HL-60 (cell line): Measurements from ENCODE around the gene ACTRT2.

Experiments
- DNase-seq, 2 experiments: peaks; one replicate each; pipeline ENCODE4 v3.0.0-alpha.2; 2010 to 2020; ENCODE audit warnings: low read depth in 1 of 2, low spot score in 1 of 2
- H3K27ac ChIP-seq: fragments of 250-450 bp; sonication (Bioruptor Pico); replicated peaks from 2 replicates; pipeline ENCODE4 v1.5.1; 2020; ENCODE audit warnings: mild to moderate bottlenecking, moderate library complexity
- H3K27me3 ChIP-seq: fragments of 250-450 bp; sonication (Bioruptor Pico); 2 replicates; pipeline ENCODE4 v1.5.1; 2021; ENCODE audit warnings: mild to moderate bottlenecking, moderate library complexity; ENCODE audit not compliant: insufficient read depth, poor library complexity, severe bottlenecking
- H3K4me3 ChIP-seq: replicated peaks from 2 replicates; pipeline ENCODE4 v1.5.1; 2011; ENCODE audit warnings: mild to moderate bottlenecking, control low read depth, low read length; ENCODE audit not compliant: insufficient read depth
- GABPA ChIP-seq: IDR thresholded peaks from 2 replicates; pipeline ENCODE4 v1.6.1; 2012; ENCODE audit warnings: low read depth
- POLR2AphosphoS5 ChIP-seq: IDR thresholded peaks from 2 replicates; pipeline ENCODE4 v1.6.1; 2012; ENCODE audit warnings: low read depth
- SPI1 ChIP-seq: IDR thresholded peaks from 2 replicates; pipeline ENCODE4 v1.6.1; 2012; ENCODE audit warnings: low read depth, mild to moderate bottlenecking, borderline replicate concordance
- TF ChIP-seq, protein P1 (sequence below): IDR thresholded peaks from one replicate; pipeline ENCODE4 v1.5.1; 2011; ENCODE audit warnings: low read length, control low read depth, inconsistent platforms; ENCODE audit not compliant: insufficient read depth
- TF ChIP-seq, protein P2 (sequence below): IDR thresholded peaks from 2 replicates; pipeline ENCODE4 v1.6.1; 2012; ENCODE audit warnings: low read depth; ENCODE audit not compliant: insufficient replicate concordance

ACTRT2 gene

DNA sequence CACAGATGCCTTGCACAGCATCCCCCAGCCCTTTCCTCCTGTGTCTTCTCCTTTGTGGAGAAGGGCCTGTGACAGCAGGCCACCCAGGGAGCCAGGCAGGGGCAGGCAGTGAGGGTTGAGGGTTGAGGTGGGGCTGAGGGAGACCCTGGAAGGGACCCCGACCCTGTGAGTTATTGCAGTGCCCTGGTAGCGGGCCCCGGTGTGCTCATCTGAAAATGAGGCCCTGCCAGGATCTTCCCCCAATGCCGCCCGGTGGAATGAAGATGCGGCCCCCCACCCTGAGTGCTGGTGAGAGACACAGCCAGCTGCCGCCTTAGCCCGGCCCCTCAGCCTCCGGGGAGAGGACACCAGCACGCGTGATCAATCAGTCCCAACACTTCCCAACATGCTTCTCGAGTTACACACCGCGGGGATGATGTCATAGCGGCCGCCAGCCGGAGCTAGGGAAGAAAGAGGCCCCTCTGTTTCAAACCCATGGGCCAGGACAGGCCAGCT, 36.2 kb upstream of the ACTRT2 start:
- H3K4me3 ChIP-seq = no peak overlapping the region
- no peaks in the 10 kb centered on the region for H3K27me3 ChIP-seq
- H3K27ac ChIP-seq = no peak overlapping the region
- no peak for DNase-seq
- TF ChIP-seq SPI1 (no peak), GABPA (no peak), POLR2AphosphoS5 (no peak)
- TF ChIP-seq, protein P1, sequence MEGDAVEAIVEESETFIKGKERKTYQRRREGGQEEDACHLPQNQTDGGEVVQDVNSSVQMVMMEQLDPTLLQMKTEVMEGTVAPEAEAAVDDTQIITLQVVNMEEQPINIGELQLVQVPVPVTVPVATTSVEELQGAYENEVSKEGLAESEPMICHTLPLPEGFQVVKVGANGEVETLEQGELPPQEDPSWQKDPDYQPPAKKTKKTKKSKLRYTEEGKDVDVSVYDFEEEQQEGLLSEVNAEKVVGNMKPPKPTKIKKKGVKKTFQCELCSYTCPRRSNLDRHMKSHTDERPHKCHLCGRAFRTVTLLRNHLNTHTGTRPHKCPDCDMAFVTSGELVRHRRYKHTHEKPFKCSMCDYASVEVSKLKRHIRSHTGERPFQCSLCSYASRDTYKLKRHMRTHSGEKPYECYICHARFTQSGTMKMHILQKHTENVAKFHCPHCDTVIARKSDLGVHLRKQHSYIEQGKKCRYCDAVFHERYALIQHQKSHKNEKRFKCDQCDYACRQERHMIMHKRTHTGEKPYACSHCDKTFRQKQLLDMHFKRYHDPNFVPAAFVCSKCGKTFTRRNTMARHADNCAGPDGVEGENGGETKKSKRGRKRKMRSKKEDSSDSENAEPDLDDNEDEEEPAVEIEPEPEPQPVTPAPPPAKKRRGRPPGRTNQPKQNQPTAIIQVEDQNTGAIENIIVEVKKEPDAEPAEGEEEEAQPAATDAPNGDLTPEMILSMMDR = no peak
- TF ChIP-seq, protein P2, sequence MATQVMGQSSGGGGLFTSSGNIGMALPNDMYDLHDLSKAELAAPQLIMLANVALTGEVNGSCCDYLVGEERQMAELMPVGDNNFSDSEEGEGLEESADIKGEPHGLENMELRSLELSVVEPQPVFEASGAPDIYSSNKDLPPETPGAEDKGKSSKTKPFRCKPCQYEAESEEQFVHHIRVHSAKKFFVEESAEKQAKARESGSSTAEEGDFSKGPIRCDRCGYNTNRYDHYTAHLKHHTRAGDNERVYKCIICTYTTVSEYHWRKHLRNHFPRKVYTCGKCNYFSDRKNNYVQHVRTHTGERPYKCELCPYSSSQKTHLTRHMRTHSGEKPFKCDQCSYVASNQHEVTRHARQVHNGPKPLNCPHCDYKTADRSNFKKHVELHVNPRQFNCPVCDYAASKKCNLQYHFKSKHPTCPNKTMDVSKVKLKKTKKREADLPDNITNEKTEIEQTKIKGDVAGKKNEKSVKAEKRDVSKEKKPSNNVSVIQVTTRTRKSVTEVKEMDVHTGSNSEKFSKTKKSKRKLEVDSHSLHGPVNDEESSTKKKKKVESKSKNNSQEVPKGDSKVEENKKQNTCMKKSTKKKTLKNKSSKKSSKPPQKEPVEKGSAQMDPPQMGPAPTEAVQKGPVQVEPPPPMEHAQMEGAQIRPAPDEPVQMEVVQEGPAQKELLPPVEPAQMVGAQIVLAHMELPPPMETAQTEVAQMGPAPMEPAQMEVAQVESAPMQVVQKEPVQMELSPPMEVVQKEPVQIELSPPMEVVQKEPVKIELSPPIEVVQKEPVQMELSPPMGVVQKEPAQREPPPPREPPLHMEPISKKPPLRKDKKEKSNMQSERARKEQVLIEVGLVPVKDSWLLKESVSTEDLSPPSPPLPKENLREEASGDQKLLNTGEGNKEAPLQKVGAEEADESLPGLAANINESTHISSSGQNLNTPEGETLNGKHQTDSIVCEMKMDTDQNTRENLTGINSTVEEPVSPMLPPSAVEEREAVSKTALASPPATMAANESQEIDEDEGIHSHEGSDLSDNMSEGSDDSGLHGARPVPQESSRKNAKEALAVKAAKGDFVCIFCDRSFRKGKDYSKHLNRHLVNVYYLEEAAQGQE = no peak

DNA sequence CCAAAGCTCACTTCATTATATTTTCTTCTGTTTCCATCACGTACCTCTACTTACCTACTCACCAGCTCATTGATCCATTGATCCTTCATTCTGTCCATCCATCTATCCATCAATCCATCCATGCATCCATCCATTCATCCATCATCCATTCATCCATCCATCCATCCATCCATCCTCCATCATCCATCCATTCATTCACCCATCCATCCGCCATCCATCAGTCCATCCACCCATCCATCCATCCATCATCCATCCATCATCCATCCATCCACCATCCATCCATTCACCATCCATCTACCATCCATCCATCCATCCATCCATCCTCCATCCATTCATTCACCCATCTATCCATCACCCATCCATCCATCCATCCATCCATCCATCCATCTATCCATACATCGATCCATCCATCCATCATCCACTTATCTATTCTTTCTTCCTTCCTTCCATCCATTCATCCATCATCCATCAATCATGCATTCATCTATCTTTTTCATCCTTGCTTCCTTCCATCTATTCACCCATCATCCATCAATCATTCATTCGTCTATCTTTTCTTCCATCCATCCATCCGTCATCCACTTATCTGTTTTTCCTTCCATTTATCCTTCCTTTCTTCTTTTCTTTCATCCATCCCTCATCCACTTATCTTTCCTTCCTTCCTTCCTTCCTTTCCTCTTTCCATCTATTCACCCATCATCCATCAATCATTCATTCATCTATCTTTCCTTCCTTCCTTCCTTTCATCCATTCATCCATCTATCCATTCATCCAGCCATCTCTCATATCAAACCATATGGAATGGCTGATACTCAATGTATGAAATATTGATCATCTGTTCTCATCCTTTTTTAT, 35.3 kb upstream of the ACTRT2 start:
- H3K27ac ChIP-seq = no peak overlapping the region
- no peak for DNase-seq
- H3K27me3 ChIP-seq = no peaks in the 10 kb centered on the region
- TF ChIP-seq SPI1 (no peak), POLR2AphosphoS5 (no peak), GABPA (no peak)
- TF ChIP-seq, protein P1 = no peak
- TF ChIP-seq, protein P2 = no peak
- no peak overlapping the region for H3K4me3 ChIP-seq

DNA sequence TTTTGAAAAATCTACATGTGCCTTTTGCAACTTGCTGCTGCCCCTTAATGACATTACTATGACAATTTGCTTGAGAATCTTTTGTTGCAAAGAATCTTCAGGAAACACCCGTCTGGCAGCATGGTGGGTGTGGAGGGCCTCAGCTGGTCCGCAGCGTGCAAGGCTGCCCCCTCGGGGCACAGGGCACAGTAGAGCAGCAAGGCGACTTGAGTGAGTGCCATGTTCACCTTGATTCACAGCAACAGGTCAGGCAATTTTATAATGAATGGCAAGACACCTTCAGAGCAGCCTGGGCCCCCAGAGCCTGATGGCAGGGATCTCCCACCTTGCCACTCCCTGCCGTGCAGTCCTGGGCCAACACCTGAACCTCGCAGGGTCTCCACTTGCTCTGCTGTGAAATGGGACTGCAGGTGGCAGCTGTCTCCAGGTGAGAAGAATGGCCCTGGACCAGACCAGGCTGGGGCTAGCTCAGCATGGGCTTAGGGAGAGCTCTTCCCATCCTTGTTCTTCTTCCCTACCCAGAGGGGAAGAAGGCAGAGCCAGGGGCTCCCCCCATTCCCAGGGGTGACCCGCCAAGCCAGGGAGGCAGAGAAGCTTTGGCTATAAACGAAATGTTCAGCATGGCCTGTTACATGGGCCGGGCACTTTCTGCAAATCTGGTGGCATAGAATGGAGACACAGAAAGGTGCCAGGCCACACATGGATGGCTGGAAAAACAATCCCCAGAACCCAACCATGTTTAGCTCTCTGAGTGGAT, 34.5 kb upstream of the ACTRT2 start:
- Histone ChIP-seq H3K27ac (no peak overlapping the region), H3K4me3 (no peak overlapping the region), H3K27me3 (no peaks in the 10 kb centered on the region)
- DNase-seq = no peak
- TF ChIP-seq GABPA (no peak), POLR2AphosphoS5 (no peak), SPI1 (no peak)
- TF ChIP-seq, protein P2 = no peak
- TF ChIP-seq, protein P1 = no peak
